NCI-H2227 (cell line): ENCODE data around the gene POLD1.
A peak's percentile ranks its signal among the peaks of the same experiment; 100 is the strongest.

Experiments
- DNase-seq: peaks from one replicate; lab custom pipeline; 2025; ENCODE audit not compliant: unreplicated experiment; lab: John Stamatoyannopoulos, UW

The POLD1 gene

GRCh38 chr19:50417111-50418081 is 33.2 kb downstream of the POLD1 start:
- DNase-seq, result no peak

GRCh38 chr19:50418176-50419021 is 34.3 kb downstream of the POLD1 start, which contains the start of gene SPIB:
TSS of gene SPIB (plus strand) at chr19:50418938. CDS start at chr19:50418963, 25 bp downstream.
- peak; percentile 14 for DNase-seq

GRCh38 chr19:50419022-50419579 is 35.0 kb downstream of the POLD1 start:
- DNase-seq, result no peak

GRCh38 chr19:50419580-50420035 is 35.5 kb downstream of the POLD1 start:
- DNase-seq, result no peak

GRCh38 chr19:50420127-50420526 is 36.0 kb downstream of the POLD1 start:
- DNase-seq, result no peak

GRCh38 chr19:50420808-50421207 is 36.7 kb downstream of the POLD1 start:
- DNase-seq, result no peak

- DNase-seq, result no peak
Observed at GRCh38 chr19:50422397-50423278, 38.5 kb downstream of the POLD1 start.

- no peak for DNase-seq
Observed at GRCh38 chr19:50423279-50424113, 39.3 kb downstream of the POLD1 start.

GRCh38 chr19:50425581-50425980 is 41.4 kb downstream of the POLD1 start:
- DNase-seq, result no peak

- DNase-seq, result no peak
Observed at GRCh38 chr19:50427318-50427925, 43.3 kb downstream of the POLD1 start.

- DNase-seq, result peak; percentile 55
Observed at GRCh38 chr19:50427997-50428425, 43.9 kb downstream of the POLD1 start.

GRCh38 chr19:50428772-50429463 is 44.8 kb downstream of the POLD1 start:
- no peak for DNase-seq

GRCh38 chr19:50430888-50431342 is 46.8 kb downstream of the POLD1 start:
- DNase-seq, result no peak

GRCh38 chr19:50431343-50432220 is 47.4 kb downstream of the POLD1 start:
- DNase-seq, result peak; percentile 86

- DNase-seq, result peak; percentile 24
Observed at GRCh38 chr19:50432221-50433028, 48.3 kb downstream of the POLD1 start, which contains the start of gene MYBPC2. TSS of gene MYBPC2 (plus strand) at chr19:50432892. CDS start at chr19:50432954, 62 bp downstream.
